Natural killer cell (primary cell): Measurements from ENCODE around the gene OSBP2. TPM values are rescaled to one million over a fixed set of nuclear protein-coding genes. Genes with fewer than 3 reads are reported as not detected.

Experiments
- ATAC-seq, 3 donors: fragments of 150-1000 bp in 2 of 3; fragments of 200-7000 bp in 1 of 3; cut with Tn5 transposase; 1 replicate in 1 of 3; 2 replicates in 2 of 3; pipeline ENCODE4 v1.10.0; 2021; ENCODE audit warnings: mild to moderate bottlenecking in 2 of 3, moderate library complexity in 2 of 3
- DNase-seq, 2 donors: peaks; one replicate each; pipeline versions ENCODE4 v3.0.0 to v3.0.0-alpha.2; 2013 to 2021; ENCODE audit warnings: mixed read lengths in 1 of 2
- H3K27ac ChIP-seq: one replicate; pipeline ENCODE4 v1.5.1; 2013; ENCODE audit warnings: mild to moderate bottlenecking, low read length
- H3K27me3 ChIP-seq: one replicate; pipeline ENCODE4 v1.6.1; 2013; ENCODE audit warnings: low read length; ENCODE audit not compliant: control insufficient read depth, insufficient read depth
- H3K36me3 ChIP-seq: one replicate; pipeline ENCODE4 v1.6.1; 2013; ENCODE audit warnings: low read length; ENCODE audit not compliant: control insufficient read depth, insufficient read depth
- H3K4me1 ChIP-seq: one replicate; pipeline ENCODE4 v1.6.1; 2013; ENCODE audit warnings: low read length; ENCODE audit not compliant: control insufficient read depth, insufficient read depth
- H3K4me3 ChIP-seq: one replicate; pipeline ENCODE4 v1.5.1; 2013; ENCODE audit warnings: low read length
- H3K9me3 ChIP-seq: one replicate; pipeline ENCODE4 v1.6.1; 2013; ENCODE audit warnings: low read length; ENCODE audit not compliant: control insufficient read depth, insufficient read depth
- H3K27ac Mint-ChIP-seq, 2 donors: one replicate each; pipeline ENCODE4 v1.8.0; 2022; ENCODE audit warnings: mild to moderate bottlenecking in 2 of 2, mixed read lengths in 2 of 2, moderate library complexity in 1 of 2
- H3K27me3 Mint-ChIP-seq, 2 donors: one replicate each; pipeline ENCODE4 v1.8.0; 2022; ENCODE audit warnings: low read depth in 2 of 2, mixed read lengths in 2 of 2
- H3K36me3 Mint-ChIP-seq: one replicate; pipeline ENCODE4 v1.8.0; 2022; ENCODE audit warnings: mixed read lengths
- H3K4me1 Mint-ChIP-seq, 2 donors: one replicate each; pipeline ENCODE4 v1.8.0; 2022; ENCODE audit warnings: mixed read lengths in 2 of 2
- H3K4me3 Mint-ChIP-seq: one replicate; pipeline ENCODE4 v1.8.0; 2022; ENCODE audit warnings: mild to moderate bottlenecking, moderate library complexity, mixed read lengths
- H3K9me3 Mint-ChIP-seq, 2 donors: one replicate each; pipeline ENCODE4 v1.8.0; 2022; ENCODE audit warnings: mixed read lengths in 2 of 2
- CTCF ChIP-seq: fragments of 200-600 bp; IDR thresholded peaks from one replicate; pipeline ENCODE4 v1.8.0; 2022; ENCODE audit warnings: antibody characterized with exemption
- WGBS: methylation state at CpG from one replicate; pipeline ENCODE4 v1.1.7; 2013; ENCODE audit warnings: missing lambda C conversion rate; ENCODE audit not compliant: insufficient coverage; 5-methylcytosine and 5-hydroxymethylcytosine counted together
- intact Hi-C: fragments of 100-400 bp; cut with micrococcal nuclease; formaldehyde crosslinking; loops from one replicate; pipeline ENCODE4 v1.14.2; 2022
- total RNA-seq, 4 donors: library from RNA; stranded (reverse); fragments of 120-200 nt in 1 of 4; gene quantifications; one replicate each; pipeline versions ENCODE4 v1.2.3 to v1.2.4, GENCODE V29; 2013 to 2022

The OSBP2 gene
- total RNA-seq, 3 donors from 2014 or later (not counting 1 experiment from before 2014, with no cell fraction given): 0.65 to 1.2 (median 0.79) TPM

- H3K4me3 Mint-ChIP-seq: no peak overlapping the region
- H3K27ac Mint-ChIP-seq: no peak overlapping the region
- no peak for TF ChIP-seq CTCF
- no peaks in the 10 kb centered on the region for H3K36me3 Mint-ChIP-seq
- H3K9me3 Mint-ChIP-seq: no peaks in the 10 kb centered on the region
- no peak overlapping the region for H3K27ac ChIP-seq
- H3K4me1 Mint-ChIP-seq: no peaks in the 10 kb centered on the region
- peaks cover 24 to 27% of the 10 kb centered on the region in 2 donors for H3K27me3 Mint-ChIP-seq
- no peaks in the 10 kb centered on the region for H3K36me3 ChIP-seq
- 91% methylated on average over 6 of the region's 6 CpGs for WGBS
- DNase-seq (no peak), ATAC-seq (no peak)
- no peak overlapping the region for H3K4me3 ChIP-seq
- peaks cover 10% of the 10 kb centered on the region for H3K27me3 ChIP-seq
- intact Hi-C loops: no loop called here
- no peaks in the 10 kb centered on the region for H3K4me1 ChIP-seq
- H3K9me3 ChIP-seq: no peaks in the 10 kb centered on the region
Observed at GRCh38 chr22:30827646-30828045, 133.0 kb downstream of the OSBP2 start.

- Histone ChIP-seq H3K36me3 (no peaks in the 10 kb centered on the region), H3K9me3 (no peaks in the 10 kb centered on the region), H3K4me1 (no peaks in the 10 kb centered on the region), H3K27ac (no peak overlapping the region), H3K4me3 (no peak overlapping the region), H3K27me3 (peaks cover 6% of the 10 kb centered on the region)
- H3K36me3 Mint-ChIP-seq: no peaks in the 10 kb centered on the region
- DNase-seq (no peak), ATAC-seq (no peak)
- H3K27me3 Mint-ChIP-seq: peaks cover 18 to 23% of the 10 kb centered on the region in 2 donors
- intact Hi-C loops: no loop called here
- no peak overlapping the region for H3K4me3 Mint-ChIP-seq
- no peak for TF ChIP-seq CTCF
- H3K4me1 Mint-ChIP-seq: no peaks in the 10 kb centered on the region
- no peaks in the 10 kb centered on the region for H3K9me3 Mint-ChIP-seq
- WGBS: 87% methylated on average over 14 of the region's 14 CpGs
- no peak overlapping the region for H3K27ac Mint-ChIP-seq
Observed at GRCh38 chr22:30828187-30829155, 133.8 kb downstream of the OSBP2 start.

GRCh38 chr22:30829901-30830550 is 135.4 kb downstream of the OSBP2 start:
- Mint-ChIP-seq H3K27me3 (peaks cover 8 to 18% of the 10 kb centered on the region in 2 donors), H3K4me3 (no peak overlapping the region), H3K36me3 (no peaks in the 10 kb centered on the region), H3K9me3 (no peaks in the 10 kb centered on the region), H3K27ac (no peak overlapping the region), H3K4me1 (no peaks in the 10 kb centered on the region)
- Histone ChIP-seq H3K4me3 (no peak overlapping the region), H3K27ac (no peak overlapping the region), H3K4me1 (no peaks in the 10 kb centered on the region), H3K9me3 (no peaks in the 10 kb centered on the region), H3K27me3 (no peaks in the 10 kb centered on the region), H3K36me3 (no peaks in the 10 kb centered on the region)
- 89% methylated on average over 12 of the region's 12 CpGs for WGBS
- no peak for ATAC-seq
- DNase-seq: no peak
- intact Hi-C loops: no loop called here
- no peak for TF ChIP-seq CTCF
